IMR-90 (cell line): ENCODE results near the gene RFTN2.

Experiments used
- CTCF ChIP-seq: conservative IDR thresholded peaks from 2 replicates; pipeline ENCODE4 v1.5.1; 2012; ENCODE audit warnings: mild to moderate bottlenecking, low read depth, low read length, improper control_type of control experiment
- POLR2A ChIP-seq: IDR thresholded peaks from 2 replicates; pipeline ENCODE4 v1.6.1; 2012; ENCODE audit warnings: mild to moderate bottlenecking, low read depth, low read length

GRCh38 chr2:197707316-197708213 is 32.2 kb upstream of the RFTN2 start:
- peak; percentile 65 for TF ChIP-seq CTCF
- no peak for TF ChIP-seq POLR2A
